Measurements from ENCODE around the gene ABCD3.
A peak's percentile ranks its signal among the peaks of the same experiment; 100 is the strongest.

The ABCD3 gene

DNA sequence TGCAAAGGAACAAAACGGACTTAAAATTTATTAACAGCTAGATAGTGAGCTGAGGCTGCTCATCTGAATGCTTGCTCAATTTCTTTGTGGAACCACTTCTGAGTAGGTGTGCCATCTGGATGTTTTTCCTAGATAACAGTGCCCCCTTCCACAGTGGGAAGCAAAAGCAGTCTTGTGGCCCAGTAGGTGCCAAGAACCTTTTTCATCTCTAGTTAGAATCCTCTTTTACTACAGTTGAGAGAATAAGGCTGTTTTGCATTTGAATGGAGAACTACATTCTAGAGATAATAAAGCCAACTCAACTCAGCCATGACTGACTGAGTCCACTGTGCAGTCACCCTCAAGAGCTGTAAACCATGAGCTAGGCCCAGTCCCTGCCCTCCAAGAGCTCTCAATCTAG is 110.1 kb downstream of the ABCD3 start:
- DNase-seq, result no peak

DNA sequence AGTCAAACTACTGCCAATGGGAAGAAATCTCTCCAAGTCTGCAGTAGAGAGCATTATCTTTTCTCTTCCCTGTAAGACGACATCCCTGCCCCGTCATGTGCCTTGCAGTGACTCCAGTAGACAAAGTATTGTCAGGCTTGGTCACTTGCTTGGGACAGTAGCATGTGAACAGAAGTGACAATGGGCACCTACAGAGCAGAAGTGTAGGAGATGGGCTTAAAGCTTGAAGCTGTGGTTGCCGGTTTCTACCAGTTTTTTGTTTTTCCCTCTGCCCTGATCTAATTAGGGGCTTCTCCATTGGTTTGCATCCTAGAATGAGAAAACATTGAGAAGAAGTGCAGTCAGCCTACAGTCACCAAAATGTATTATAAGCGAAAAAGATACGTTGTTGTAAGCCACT is 110.6 kb downstream of the ABCD3 start:
- no peak for DNase-seq

DNA sequence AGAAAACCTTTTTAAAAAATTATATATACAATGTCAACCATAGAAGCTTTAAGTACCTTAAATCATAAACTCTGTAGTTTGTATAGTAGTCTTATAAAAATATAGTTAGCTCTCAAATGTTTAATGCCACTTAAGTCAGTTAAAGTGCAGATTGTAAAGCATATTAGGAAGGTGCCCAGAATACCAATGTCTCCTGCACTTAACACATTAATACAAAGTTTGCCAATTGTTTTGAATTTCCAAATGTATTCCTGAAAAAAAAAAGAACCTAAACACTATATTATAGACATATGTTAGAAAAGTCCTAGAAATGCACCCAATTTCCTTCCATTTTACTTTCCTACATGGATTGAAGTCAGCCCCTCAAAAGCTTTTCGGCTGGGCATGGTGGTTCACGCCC is 111.2 kb downstream of the ABCD3 start:
- no peak for DNase-seq

DNA sequence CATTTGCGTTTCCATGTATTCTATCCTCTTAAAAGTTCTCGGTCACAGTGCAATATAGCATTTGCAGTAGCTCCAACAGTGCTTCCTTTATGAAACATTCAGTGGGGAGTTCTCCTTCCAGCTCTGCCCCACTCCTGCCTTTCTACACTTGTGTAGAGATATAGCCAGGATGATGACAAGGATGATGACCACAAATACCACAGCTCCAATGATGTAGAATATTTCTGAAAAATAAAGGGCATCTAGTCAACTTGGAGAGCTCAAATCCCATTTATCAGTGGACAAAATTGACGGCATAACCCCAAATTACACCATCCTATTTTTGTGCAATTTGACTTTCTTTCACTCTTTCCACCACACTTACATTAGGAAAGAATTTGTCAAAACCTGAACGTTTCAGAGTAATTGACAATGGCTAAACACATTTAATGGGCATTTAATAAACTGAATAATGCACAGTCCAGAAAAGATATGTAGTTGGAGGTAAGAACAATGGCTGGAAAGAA is 112.2 kb downstream of the ABCD3 start:
- DNase-seq, result no peak

DNA sequence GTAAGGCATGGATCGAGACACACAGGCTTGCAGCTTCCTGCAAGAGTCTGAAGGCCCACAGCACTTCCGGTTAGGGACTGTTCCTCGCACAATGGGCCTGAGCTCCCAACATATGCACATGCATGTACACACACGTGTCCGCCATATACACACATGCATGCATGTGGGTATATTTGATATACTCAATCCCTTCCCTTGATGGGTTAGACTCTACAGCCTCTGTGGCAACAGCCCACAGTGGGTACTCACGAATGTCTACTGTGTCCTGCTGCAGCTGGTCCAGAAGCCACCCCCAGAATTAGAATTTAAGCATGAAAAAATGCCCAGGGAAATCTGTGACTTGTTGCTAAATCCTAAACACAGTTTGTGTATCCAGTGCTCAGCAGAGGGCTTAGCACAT is 113.5 kb downstream of the ABCD3 start:
- no peak for DNase-seq

DNA sequence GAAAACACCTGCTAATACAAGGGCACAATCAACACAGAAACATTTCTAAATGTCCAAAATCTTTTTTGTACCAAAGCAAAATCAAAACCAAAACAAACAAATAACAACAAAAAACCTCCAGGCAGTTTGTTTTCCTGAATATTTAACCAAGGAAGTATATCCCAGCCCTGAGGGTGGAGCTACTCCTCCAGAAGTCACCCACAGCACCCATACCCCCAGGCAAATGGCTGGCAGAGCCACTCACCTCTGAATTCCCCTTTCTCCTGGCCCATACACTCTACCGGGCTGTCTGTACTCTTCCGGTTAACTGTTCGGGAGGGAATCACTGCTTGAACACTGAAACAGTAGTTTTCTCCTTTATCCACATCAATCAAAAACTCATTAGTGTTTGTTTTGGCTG is 113.9 kb downstream of the ABCD3 start:
- DNase-seq, result peak; percentile 10

DNA sequence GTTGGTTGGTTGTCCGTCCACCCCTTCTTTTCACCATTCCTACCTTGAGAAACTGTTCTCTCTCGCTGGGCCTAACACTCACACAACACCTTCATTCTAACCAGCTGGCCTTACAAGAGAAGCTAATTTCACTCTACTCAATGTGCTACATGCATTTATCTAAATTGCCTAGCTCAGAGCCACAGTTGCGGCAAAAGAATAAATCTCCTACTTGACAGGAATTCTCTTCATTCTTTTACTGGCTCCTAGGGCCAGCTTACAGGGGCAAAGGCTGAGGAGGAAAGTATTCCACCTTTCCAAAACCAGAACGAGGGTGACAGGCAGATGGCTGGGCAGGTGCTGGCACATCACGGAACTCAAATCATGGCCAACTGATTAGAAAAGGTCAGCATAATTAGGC is 116.9 kb downstream of the ABCD3 start:
- DNase-seq, result no peak

DNA sequence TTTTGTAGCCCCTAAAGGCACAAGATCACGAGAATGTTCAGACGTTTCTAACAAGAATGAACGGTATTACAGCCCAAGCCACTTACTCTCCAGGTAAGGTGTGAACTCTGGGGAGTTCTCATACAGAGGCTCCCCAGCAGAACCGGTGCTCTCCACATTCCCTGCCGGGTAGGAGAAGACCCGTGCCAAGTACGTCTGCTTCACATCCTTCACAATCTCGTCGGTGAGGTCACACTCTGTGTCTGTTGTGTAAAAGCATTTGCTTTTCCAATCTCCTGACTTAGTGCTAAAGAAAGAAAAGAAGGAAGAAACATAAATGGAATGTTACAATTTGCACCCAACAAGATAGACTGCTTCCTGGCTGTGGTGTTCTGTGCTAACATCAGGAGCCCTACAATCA is 117.7 kb downstream of the ABCD3 start:
- no peak for DNase-seq

DNA sequence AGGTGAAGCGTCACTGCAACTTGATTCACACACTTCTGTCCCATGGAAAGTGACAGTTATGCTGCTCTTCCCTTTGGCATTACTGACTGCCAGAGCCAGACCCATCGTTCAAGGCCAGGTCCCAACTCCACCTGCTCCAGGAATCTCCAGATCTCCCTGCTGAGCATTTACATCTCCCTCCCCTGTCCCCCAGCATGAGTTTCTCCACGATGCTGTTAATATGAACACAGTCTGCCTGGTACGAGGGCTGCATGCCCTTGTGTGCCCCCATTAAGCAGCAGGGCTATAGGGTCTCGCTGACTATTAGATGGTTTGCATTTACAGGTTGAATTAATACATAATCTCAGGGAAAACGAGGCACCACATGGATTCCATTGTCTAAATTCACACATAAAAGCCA is 119.1 kb downstream of the ABCD3 start:
- no peak for DNase-seq

DNA sequence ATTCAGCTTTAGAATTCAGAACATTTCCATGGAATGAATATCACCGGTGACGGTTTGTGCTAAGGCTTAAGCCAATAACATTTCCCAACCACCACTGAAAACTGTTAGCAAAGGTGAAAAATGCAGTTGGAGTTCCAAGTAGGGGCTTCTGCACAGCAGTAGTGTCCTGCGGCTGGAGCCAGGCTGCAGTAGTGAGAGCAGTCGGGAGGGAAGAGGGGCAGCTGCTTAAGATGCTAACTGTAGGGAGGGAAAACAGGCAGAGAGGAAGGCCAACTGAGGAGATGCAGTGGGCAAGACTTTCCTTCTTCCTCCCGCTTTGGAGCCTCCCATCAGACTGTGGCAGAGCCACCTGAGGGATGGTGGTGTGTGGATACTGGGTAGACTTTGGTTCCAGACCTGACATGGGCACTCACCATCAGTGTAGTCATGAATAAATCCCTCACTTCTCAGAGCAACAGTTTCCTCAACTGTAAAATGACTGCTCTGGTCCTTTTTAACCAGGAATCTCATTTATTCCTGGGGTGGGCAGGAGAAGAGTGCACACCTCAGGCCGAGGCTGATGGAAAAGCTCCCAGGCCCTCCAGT is 120.1 kb downstream of the ABCD3 start:
- no peak for DNase-seq

DNA sequence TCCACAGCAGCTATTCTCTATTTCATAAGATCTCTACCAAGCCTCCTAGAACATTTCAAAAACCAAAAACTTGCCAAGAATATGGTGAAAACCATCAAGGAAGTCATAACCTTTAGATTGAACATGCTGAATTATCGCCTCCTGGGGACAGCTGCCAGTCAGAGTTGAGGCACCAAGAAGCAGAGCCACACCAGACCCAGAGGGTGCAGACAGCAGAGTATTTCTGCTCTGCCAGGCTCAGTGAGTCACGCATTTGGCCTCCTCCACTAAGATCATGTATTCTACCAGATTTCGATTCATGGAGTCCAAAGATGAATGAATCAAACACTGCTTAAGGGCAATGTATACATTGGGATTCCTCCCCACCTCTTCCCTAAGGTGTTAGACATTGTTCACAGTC is 121.3 kb downstream of the ABCD3 start:
- DNase-seq, result no peak

DNA sequence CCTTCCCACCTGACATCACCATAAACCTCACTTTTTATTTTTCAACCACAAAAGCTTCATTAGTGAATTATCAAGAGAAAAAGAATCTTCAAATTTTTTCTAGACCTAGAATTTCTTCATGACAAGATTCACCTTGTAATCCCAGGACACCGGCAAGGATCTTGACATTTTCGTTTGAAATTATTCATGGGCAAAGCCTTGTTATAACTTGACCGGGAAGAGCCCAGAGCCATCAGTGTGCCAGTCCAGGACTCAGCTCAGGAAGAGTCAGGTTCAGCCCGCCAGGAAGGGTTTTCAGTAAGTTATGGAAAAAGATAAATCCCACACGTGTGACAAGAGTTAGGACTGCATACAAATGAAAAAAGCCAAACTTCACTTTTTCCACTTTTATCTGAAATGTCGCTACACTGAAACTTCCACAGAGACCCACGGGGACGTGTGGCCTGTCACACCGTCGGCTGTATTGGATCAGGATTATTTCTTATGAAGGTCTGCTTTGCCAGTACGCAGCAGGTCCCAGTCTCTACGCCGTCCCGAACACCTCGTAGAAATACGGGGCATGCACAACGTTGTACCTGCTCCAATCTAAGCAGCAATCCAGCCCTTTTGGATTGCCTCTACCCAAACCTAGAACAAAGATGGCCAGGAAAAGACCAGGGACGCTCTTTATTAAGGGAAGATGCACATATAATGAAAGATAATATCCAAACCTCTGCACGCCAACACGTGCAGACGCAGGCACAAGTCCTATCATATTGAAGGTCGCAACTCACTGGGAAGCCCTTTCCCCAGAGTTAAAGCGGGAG is 122.5 kb downstream of the ABCD3 start:
- no peak for DNase-seq

DNA sequence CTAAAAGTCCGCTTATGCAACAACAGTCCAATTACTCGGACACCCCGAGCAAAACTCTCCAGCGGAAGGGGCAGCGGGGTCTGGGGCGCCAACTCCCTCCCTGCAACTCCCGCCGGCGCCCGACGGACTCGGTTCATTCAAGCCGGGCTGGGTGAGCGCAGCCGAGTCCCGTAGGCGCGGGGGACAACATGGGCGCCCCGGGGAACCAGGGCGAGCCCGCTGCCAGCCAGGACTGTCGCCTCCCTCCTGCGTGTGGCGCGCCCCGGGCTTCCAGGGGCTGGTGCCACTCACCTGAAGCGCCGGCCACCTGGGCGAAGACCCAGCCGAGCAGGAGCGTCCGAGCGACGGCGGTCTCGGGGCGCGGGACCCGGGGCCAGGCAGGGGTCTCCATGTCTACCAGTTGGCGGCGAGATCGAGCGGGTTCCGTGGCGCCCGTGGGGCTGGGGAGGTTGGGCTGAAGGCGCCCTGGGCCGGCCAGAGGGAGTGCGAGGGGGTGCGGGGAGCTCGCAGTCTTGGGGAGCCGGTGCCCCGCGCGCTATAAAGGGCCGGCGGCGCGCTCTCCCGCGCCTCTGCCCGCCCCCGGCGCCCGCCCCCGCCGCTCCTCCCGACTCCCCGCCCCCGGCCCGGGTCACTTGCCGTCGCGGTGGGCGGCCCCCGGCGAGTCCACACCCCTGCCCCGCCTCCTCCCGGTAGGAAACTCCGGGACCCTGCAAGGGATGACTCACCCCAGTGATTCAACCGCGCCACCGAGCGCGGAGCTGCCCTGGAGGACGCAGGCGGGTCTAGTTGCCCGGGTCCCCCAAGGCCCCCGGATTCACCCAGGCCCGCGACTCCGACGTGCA is 123.3 kb downstream of the ABCD3 start, which contains the start of gene F3:
F3 (minus strand) TSS at position 514 of the 842 bp plus-strand sequence; CDS start at position 391, 123 bp downstream.
- peak; percentile 23 for DNase-seq

DNA sequence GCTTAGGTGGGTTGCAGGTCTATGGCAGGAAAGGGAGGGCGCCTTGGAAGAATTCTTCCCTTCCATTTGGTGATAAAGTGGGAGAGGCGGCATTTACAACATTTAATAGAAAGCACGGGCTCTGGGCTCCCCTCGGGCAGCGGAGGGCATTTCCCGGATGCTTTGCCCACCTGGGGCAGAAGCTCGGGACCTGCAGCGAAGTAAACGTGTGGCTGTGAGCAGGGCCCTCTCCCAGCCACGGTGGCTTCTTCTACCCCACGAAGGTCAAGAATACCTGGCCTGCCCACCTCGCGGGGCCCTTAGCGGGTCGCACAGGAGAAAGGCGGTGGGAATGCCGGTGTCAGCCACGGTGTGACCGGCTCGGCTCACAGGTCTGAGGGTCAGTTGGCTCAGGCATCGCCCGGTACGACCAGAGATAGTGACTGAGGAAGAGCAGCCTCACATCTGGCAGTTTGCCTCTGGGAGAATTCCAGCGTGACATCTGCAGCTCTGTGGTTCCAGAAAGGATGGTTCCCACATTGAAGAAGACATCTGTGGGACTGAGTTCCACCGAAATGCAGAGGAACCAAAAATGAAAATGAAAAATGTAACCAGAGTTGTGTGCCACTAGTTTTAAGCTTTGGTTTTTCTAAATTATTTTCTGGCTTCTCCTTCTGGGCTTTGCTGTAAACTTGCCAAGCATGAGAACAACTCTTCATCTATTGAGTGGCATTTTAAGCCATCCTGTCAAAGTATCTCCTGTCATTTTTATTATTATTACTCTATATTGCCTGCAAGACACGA is 124.1 kb downstream of the ABCD3 start:
- no peak for DNase-seq

DNA sequence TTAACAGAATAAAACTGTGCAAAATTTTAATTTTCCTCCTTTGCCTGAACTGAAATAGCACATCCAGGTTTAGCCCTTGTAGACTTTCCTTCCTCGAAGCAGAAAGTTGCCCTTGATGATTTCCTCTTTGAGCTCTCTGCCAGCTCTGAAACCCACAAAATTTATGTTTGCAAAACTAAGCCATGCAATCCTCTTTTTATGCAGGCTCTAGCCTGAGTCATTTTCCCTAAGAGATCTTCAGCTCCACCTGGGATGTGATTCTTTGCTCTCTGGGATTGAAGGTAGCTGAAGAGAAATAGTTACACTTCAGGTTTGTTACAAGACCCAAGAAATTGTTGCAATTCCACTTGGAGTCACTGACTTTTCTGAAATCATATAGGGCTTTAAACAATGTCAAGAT is 124.8 kb downstream of the ABCD3 start:
- DNase-seq, result no peak

DNA sequence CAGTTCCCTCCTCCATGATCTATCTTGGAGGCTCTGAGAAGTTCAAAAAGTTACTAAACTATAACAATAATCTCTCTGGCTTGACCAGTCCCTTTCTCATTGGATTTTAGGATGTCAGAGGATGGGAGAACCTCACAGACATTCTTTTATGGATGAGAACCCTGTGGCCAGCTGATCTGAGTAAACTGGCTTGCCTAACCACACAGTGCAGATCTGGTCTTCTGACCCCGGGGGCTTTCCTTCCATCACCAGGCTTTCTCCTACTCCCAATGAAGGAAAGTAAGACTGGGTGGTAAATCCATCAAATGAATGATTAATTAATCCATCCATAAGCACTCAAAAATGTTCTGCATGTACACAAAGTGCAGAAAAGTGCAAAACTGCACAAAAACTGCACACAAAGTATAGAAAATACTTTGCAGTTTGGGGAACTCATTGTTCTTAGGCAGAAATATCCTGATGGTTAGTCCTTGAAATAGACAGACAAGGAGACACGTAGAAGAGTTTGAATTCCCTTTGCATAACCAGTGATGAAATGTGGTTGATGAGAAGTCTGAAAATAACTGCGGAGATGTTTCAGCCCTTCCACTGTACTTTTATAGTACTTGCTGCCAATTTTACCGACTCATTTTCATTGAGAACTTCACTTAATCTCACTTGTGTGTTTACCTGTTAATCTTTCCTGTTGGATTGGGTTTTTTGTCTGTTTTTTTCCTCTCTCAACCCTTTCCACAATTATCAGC is 125.9 kb downstream of the ABCD3 start:
- no peak for DNase-seq

DNA sequence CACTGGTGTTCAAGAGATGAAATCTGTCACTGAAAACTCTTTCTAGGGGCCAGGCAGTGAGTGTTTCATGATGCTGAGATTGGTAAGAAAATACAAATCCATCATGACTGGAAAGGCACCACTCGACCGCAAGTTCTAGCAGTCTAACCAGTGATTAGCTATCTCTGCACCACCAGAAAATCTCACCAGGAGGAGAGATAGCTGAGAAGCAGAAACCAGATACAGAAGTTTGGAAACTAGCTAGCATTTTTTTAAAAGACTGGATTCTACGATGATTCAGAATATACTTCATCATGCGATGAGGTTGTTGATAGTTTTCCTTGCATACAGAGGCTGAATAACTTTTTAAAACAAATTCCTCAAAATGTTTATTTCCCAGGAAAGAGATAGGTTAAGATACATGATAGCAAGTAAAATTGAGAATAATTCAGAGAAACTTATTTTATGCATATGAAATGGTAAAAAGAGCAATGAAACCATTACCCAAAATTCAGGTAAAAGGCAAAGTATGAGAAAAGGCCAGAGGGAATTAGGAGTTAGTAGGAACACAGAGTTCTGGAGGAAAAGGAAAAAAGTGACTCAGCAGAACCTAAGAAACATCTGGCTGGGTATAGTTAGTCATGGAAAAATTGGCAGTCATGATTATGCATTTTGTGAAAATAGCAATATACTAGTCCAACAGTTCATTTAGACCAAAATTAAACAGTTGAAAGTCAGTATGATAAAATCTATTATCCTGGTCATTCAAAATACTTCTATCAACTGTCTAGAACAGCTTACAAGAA is 126.7 kb downstream of the ABCD3 start:
- no peak for DNase-seq

DNA sequence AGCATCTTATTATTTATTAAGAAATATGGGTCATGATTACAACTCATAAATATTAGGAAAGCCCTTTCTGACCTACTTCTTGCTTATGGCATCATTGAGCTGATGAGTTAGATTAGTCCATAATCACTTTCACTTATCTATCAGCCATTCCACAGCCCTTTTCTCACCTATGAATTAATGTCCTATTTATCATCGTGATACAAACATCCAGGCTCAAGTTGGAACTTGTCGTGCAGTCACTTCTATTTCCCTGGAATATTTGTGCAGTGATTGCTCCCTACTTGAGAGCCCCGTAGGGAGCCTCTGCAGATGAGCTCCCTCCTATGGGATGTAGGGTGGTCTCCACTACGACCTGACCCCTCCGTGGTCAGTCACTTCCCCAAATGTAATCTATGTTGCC is 131.5 kb downstream of the ABCD3 start:
- no peak for DNase-seq

DNA sequence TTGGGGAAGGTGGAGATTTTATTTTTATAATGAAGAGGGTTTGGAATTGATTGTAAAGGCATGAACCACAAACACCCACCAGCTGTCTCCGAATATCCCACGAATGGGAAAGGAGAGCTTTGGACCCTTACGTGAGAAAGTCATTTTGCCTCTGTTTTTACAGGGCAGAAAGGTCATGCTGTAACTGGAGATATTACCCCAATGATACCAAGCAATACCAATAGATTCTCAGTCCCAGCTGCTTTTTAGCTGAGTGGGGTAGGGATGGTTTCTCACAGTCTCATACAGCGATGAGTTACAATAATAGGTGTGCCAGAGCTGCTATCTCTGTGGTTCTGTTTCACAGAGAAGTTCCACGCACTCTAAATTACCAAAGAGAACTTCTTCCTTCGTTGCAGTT is 132.2 kb downstream of the ABCD3 start:
- no peak for DNase-seq

DNA sequence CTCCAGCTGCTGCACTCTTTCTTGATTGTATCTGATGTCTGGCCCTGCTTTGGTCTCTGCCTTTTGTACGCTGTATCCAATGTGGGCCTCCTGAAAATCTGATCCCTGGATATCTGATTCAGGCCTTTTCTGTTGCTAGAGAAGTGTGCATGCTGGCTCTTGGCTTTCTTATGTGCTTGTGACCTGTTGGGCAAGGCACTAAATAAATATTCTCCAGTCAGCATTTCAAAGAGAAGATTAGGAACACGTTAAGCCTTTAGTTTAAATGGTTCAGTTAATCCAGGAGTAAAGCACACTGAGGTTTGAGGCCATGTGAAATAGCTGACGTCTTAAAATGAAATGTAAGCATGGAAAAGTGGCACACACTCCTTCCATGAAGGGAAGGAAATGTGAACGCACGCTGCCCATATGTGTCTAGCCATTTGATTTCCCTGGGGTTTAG is 132.6 kb downstream of the ABCD3 start:
- no peak for DNase-seq

DNA sequence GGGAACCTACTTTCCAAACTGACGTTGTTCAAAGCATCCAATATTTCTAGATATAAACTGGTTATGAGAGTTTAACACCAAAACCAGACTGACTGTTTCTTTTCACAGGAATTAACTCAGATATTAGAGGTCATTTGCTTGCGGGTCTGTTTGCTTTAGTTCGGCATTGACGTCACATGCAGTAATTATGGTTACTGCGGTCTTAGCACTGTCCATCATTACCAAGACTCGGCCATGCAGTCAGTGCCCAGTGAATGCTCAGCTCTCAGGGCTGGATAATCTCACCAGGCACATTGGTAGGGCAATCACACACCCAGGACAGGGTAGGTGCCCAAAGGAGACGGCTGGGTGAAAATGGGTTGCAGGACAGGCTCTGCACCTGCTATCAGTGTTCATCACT is 133.3 kb downstream of the ABCD3 start:
- DNase-seq, result no peak

Measured in NCI-H1092 treated with DMSO at 0.1 percent for 48 hours (cell line).